A549 treated with RU486 at 1 μM for 4 hours (cell line): ENCODE measurements around the gene SUPT16H. TPM values are rescaled to one million over a fixed set of nuclear protein-coding genes. Genes with fewer than 3 reads are reported as not detected.

Experiments
- total RNA-seq: library from RNA; stranded (reverse); fragments of 200-300 nt; extraction: Qiagen RNA extraction; gene quantifications from 5 replicates; pipeline ENCODE4 v1.2.3, GENCODE V29; 2022; ENCODE audit warnings: low read depth

The SUPT16H gene
- 101 to 123 TPM (median 108 TPM) in 5 replicates for total RNA-seq

GRCh38 chr14:21383848-21384493, at the start of gene SUPT16H:
TSS of gene SUPT16H (minus strand) at chr14:21384019. CDS start at chr14:21383927, 92 bp downstream.

Other genes with a start within 250 kb of the SUPT16H start
- not detected in 5 replicates for gene OR5AU1, start 228.0 kb downstream of the SUPT16H start, total RNA-seq
- 761 to 1,051 TPM (median 847 TPM) in 5 replicates for gene HNRNPC, start 114.6 kb downstream of the SUPT16H start, total RNA-seq
- 0.07 to 0.71 TPM (median 0.23 TPM) in 5 replicates for gene RPGRIP1, start 103.9 kb downstream of the SUPT16H start, total RNA-seq
- 39.2 to 42.9 TPM (median 40.5 TPM) in 5 replicates for gene CHD8, start 72.1 kb upstream of the SUPT16H start, total RNA-seq
- 9.8 to 15.8 TPM (median 13.0 TPM) in 5 replicates for gene RAB2B, start 92.9 kb upstream of the SUPT16H start, total RNA-seq
- gene TOX4, start 93.2 kb upstream of the SUPT16H start, total RNA-seq, result 51.2 to 70.3 TPM (median 65.6 TPM) in 5 replicates
- 41.2 to 51.9 TPM (median 49.7 TPM) in 5 replicates for gene METTL3, start 127.3 kb upstream of the SUPT16H start, total RNA-seq
- gene SALL2, start 142.3 kb upstream of the SUPT16H start, total RNA-seq, result 1.00 to 1.6 TPM (median 1.3 TPM) in 5 replicates
- not detected in 5 replicates for gene OR10G3, start 196.1 kb upstream of the SUPT16H start, total RNA-seq